HG03064 (cell line): ENCODE measurements around the gene ACBD4.

Experiments used
- ATAC-seq: cut with Tn5 transposase; IDR thresholded peaks from one replicate; pipeline ENCODE4 v1.9.1; 2021; ENCODE audit warnings: low read depth; ENCODE audit not compliant: unreplicated experiment

ACBD4 gene

GRCh38 chr17:45177563-45177962 is 42.1 kb downstream of the ACBD4 start:
- ATAC-seq: no peak

GRCh38 chr17:45184144-45184543 is 48.7 kb downstream of the ACBD4 start:
- no peak for ATAC-seq

GRCh38 chr17:45186801-45187354 is 51.4 kb downstream of the ACBD4 start:
- ATAC-seq: no peak

GRCh38 chr17:45189009-45189408 is 53.5 kb downstream of the ACBD4 start:
- ATAC-seq: no peak

GRCh38 chr17:45190503-45191255 is 55.2 kb downstream of the ACBD4 start:
- no peak for ATAC-seq
